ENCODE measurements around the gene NPBWR2.
A peak's percentile ranks its signal among the peaks of the same experiment; 100 is the strongest.

NPBWR2 gene

DNA sequence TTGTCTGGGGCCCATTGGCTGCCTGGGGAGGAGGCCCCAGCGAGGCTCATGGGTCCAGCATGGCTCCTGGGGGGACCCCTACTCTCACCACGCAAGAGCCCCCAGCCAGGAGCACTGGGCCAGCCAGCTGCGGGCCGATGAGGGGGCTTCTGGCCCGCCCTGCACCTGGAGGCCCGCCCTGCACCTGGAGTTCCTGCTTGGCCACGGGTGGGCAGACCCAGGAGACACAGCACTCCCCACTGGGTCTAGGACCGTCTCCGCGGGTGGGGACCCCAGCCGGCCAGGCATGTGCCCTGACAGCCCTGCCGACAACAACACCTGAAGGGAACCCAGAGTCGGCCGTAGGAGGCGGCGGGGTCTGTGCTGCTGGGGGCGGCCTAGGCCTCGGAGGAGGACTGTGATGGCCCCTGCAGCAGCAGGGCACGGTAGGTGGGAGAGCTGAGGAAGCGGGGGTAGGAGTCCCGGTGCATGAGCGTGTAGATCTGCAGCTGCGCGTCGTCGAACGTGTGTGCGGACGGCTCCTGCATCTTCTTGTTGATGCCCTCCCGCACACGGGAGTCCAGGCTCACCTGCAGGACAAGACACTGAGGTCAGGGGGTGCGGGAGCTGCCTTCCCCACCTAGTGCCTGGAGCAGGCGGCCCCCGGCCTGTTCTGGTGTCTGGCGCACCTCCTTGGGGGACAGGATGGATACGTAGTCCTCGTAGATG is 33.7 kb downstream of the NPBWR2 start:
- DNase-seq (ENCODE audit: low read depth, low spot score): no peak

DNA sequence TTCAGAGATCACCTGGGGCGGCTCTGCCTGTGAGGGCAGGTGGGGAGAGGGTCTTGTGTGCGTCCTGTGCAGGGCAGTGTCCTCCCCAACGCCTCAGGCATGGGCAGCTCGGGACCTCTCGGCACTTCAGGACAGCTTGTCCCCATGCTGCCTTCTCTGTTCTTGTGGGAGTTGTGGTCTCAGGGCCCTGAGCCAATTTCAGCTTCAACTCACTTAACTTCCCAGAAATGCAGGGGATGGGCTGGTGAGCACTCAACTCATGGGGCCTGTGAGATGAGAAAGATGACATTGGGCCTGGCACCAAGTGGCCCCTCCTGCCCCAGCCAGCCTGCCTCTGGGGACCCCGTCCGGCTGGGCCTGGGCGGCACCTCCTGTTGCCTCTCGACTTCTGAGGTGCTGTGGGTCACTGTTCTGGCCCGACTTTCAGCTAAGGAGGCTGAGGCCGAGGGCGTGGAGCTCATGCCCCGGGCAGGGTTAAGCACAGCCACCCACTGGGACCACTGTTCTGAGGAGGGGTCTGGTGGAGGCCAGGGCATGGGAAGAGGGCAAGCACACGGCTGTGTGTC is 34.8 kb downstream of the NPBWR2 start:
- DNase-seq (ENCODE audit: low read depth, low spot score): no peak

DNA sequence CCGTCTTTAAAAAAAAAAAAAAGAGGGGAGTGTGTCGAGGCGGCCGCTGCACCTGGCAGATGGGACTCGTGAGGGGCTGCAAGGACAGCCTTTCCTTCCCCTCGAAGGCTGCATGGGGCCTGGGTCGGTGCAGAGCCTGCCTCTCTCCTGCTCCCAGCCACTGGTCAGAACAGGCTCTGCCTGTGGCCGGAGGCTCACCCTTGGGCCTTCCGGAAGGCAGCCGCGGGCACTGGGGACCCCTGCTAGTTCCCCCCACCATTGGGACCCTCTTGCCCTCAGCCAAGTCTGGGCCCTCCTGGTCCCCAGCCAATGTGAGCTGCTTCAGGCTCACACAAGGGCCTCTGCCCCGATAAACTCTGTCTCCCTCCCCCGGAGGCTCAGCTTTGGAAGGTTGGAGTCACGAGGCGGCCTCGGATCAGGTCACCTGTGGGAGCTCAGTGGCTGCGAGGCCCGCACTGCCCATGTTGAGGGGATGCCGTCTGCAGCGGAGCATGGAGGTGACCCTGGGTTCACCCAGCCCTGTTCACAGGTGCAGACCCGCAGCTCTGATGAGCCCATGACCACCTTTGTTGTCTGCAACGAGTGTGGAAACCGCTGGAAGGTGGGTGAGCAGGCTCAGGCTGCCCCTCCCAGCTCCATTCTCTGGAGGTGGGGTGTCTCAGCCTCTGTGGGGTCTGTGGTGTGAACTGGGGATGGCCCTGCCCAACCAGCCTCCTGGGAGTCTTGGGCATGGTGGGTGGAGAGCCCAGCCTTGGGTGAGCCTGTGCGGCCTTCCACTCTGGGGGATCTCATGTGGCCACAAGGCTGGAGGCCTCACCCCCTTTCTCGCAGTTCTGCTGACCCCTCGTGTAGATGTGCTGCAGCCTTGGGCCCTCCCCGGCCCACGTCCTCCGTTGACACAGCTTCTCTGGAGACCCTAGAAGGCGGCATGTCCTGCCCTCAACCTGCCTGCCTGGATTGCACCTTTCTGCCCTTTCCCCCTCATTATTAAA is 35.7 kb downstream of the NPBWR2 start:
- DNase-seq (ENCODE audit: low read depth, low spot score): no peak

DNA sequence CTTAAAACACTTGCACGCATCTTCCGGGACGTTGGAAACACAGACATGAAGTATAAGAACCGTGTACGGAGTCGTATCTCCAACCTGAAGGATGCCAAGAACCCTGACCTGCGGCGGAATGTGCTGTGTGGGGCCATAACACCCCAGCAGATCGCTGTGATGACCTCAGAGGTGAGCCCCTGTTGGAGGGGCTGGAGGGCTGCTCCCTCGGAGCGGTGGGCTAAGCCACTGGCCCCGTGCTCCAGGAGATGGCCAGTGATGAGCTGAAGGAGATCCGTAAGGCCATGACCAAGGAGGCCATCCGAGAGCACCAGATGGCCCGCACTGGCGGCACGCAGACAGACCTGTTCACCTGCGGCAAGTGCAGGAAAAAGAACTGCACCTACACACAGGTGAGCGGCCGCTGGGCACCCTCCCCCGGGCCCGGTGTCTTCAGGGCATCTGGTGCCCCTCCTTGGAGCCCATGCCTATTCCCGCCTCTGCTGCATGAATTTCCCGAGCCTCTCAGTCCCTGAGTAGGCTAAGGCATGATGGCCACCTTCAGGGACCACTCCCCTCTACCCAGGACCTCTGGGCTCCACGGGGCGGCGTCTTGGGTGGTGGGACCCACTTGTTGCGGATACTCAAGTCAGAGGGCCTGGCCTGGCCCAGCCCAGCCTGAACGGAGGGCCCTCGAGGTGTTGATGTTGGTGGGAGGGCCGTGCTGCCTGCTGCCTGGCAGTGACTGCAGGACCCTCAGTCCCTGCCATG is 36.9 kb downstream of the NPBWR2 start:
- no peak for DNase-seq (ENCODE audit: low read depth, low spot score)

DNA sequence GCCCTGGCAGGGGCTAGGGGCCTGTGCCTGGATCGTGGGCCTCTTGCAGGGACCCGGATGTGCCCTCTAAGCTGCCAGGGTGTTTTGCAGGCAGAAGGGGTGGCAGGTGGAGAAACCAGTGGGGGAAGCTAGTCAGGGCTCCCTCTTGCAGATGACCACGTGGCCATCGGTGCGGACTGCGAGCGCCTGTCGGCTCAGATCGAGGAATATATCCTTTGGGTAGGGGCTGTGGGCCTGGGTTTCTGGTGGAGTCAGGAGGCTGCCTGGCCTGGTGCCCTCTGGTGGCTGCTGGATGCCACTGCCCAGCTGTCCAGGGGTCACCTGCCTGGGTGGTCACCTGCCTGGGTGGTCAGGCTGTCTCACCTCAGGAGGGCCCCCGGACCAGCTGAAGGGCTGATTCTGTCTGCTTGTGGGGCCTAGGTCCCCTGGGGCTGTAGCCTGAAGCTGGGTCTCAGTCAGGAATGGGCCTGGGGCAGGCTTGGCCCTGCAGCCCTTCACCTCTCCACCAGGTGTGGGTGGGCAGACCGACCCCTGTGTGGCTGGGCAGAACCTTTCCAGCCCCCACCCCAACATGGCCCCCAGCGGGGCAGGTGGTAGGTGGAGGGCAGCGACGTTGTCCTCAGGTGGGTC is 37.6 kb downstream of the NPBWR2 start:
- no peak for DNase-seq (ENCODE audit: low read depth, low spot score)

DNA sequence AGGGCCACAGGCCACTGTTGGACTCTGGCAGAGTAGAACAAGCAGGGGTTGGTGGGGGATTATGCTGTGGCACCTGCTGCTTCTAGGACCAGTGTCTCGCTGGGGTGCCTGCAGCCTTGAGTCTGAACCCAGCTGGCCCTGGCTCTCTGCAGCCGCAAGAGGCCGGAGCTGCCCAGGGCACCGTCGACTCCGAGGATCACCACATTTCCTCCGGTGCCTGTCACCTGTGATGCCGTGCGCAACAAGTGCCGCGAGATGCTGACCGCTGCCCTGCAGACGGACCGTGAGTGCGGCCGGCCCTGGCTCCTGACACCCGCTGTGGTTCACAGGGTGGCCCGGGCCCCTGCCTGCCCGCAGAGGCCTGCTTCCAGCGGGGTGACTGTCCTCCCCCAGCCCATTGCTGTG is 38.2 kb downstream of the NPBWR2 start:
- no peak for DNase-seq (ENCODE audit: low read depth, low spot score)

DNA sequence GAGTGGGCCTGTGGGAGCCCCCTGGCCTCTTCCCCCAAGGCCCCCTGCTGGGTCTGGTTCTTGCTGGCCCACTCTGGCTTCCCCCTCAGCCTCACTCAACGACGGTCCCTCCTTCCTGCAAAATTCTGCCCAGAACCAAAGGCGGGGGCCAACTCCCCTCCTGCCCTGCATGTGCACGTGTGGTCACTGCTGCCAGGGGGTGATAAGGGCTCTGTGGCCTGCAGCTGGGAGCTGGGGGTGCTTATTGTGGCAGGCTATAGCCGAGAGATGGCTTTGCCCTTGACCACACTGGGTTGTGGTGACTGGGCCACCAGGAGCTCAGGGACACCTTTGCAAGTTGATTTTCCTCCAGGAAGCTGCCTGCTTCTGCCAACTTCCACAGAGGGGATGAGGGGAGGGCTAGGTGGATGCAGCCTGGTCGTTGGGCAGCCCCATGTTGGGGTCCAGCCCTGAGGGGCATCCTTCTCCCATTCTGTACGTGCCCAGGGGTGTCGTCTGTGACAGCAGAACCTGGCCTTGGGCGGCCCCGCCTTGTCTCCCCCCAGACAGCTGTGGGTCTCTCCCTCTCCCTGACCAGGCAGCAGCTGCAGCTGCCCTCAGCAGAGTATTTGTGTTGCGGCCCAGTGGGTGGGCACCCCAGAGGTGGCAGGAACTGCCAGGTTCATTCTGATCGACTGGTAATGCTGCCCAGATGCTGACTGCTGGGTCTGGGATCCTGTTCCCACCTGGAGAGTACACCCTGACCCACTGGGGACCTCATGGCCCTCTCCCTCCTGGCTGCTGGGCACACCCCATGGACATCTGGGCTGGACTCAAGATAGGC is 38.8 kb downstream of the NPBWR2 start:
- DNase-seq (ENCODE audit: low read depth, low spot score): no peak

DNA sequence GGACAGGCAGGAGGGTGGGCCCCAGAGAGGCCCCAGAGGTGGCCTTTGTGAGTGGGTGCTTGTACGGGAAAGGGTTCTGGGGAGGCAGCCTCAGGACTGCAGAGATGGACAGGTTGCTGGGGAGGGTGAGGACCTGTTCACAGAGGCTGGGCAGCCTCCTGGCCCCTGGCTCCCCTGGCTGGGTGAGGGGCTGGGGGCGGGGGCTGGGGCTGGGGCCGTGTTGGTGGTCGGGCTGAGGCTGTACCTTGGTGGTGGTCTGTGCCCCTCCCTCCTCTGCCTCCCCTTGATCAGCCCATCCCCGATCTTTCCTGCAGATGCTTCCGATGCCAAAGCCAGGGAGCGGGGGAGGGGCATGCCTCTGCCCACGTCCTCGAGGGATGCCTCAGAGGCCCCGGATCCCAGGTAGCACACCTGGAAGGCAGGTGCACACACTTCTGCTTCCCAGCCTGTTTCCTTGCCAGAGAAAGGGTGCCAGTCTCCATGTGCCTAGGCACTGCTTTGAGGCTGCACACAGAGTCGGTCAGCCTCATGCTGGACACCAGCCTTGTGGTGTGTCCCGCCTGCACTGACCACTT is 39.5 kb downstream of the NPBWR2 start:
- no peak for DNase-seq (ENCODE audit: low read depth, low spot score)

DNA sequence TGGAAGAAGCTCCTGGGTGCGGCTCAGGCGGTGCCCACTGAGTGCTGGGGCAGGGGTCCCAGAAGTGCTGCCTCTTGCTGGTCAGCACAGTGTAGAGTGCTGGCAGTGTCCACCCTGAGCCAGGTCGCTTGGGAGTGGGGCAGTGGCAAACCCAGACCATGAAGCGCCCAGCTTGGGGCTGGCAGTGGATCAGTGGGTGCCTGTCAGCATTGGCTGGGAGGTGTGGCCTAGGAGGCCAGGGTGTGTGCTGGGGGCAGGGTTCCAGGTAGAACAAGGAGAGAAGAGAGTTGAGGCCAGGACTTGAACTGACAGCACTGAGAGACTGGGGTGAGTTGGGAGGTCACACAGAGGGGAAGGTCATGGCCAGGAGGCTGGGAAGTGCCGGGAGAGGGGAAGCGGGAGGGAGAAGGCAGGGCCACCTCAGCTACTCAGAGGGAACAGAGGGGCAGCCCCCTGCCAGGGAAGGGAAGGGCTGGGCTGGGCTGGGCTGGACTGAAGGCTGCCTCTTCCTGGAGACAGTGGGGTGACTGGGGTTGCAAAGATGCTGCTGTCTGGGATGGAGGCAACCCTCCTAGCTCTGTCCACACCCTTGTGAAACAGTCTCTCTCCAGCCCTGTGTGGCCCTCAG is 40.2 kb downstream of the NPBWR2 start:
- DNase-seq (ENCODE audit: low read depth, low spot score): no peak

DNA sequence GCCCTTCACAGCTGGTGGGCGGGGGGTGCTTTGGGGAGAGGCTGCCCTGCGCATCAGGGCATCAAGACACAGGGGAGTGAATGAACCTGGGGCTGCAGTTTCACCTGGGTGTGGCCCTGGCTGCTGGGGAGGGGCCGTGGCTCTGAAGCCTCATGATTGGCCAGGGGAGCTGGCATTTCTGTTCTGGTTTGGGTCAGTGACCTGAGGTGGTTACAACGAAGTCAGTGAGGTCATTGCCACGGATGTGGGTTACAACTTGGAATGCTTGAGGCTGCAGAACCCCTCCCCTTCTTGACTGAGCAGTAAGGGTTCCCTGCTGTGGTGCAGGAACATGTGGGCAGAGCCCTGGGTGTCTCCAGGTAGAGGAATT is 41.4 kb downstream of the NPBWR2 start:
- DNase-seq (ENCODE audit: low read depth, low spot score): no peak

DNA sequence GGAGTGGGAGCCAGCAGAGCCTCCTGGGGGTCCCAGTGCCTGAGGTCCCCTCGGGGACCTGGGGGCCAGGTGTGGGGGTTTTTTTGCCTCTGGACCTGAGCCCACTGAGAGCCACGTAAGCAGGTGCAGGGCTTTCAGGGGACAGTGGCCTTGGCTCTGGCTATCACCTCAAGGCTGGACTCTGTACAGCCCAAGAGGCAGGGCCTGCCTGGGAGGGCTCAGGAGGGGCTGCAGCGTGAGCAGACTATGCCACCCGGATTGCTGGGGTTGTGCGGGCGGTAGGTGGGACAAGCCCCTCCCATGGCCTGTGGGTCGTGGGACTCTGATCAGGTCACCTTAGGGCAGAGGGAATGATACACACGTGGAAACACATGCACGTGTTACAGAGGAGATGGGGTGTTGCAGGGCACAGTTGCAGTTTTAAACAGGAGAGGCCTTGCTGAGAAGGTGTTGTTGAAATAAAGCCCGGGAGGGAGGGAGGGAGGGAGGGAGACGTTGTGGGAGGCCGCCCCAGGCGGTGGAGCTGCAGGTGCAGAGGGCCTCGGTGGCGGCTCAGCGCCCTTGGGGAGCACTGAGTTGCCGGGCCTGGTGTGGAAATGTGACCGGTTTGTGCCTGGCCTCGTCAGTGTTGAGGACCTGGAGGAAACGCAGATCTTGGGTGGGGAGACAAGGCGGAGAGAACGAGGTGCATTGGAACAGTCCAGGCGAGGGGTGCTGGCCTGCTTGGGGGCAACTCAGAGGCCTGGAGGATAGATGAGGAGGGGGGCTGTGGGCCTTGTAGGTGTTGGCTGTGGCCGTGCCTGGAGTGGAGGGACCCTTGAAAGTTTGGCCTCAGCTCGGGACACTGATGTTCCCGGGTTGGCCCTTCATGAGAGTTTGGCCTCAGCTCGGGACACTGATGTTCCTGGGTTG is 42.0 kb downstream of the NPBWR2 start:
- no peak for DNase-seq (ENCODE audit: low read depth, low spot score)

DNA sequence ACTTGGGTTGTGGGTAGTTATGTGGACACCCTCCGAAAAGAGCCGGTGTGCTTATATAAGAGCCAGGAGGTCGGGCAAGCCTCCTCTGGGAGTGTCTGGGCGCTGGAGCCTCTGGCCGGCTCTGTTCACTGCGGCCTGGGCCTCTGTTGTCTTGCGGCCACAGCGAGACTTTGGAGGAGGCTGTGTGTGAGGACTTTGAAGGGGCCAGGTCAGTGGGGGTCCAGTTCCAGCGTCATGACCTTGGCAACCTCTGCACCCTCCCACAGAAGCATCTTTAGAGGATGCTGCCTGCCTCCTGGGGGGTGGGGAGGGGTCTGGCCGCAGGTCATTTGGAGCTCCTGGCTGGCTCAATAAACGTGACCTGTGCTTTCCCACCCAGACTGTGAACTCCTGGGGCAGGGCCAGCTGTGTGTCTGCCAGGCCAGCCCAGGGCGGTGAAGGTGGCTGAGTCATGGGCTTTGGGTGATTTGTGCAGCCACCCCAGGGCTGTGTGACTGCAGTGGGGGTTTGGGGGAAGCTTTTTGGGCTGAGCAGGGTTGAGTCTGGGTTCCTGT is 43.1 kb downstream of the NPBWR2 start:
- DNase-seq (ENCODE audit: low read depth, low spot score): no peak

DNA sequence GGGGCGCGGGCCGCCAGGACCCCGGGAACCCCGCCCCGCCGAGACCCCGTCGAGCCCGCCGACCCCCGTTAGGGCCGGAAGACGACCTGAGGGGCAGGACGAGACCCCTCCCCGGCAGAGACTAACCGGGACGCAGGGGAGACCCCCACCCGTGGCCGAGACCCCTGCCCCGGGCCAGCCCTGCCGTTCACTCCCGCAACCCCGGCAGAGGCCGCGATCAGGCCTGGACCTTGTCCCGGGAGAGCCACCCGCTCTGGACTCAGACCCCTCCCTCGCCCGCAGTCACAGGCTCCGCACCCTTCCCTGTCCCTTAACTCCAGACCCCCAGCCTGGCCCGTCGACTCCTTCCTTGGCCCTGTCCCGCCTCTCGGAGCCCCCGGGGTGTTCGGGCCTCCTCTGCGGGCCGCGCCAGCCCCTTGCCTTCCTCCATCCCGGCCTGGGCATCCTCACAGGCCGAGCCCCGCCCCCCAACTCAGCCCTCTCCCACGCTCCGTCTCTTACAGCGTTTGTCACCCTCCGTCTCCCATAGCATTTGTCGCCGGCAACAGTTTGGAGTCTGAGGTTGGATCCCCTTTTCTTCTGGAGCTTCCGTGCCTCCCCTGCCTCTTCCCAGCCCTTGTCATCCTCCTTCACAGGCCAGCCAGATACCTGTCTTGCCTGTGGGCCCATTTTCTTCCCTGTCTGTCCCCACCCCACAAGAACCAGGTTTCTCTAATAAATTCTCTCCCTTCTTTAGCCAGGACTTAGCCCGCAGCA is 43.8 kb downstream of the NPBWR2 start:
- DNase-seq (ENCODE audit: low read depth, low spot score): no peak

DNA sequence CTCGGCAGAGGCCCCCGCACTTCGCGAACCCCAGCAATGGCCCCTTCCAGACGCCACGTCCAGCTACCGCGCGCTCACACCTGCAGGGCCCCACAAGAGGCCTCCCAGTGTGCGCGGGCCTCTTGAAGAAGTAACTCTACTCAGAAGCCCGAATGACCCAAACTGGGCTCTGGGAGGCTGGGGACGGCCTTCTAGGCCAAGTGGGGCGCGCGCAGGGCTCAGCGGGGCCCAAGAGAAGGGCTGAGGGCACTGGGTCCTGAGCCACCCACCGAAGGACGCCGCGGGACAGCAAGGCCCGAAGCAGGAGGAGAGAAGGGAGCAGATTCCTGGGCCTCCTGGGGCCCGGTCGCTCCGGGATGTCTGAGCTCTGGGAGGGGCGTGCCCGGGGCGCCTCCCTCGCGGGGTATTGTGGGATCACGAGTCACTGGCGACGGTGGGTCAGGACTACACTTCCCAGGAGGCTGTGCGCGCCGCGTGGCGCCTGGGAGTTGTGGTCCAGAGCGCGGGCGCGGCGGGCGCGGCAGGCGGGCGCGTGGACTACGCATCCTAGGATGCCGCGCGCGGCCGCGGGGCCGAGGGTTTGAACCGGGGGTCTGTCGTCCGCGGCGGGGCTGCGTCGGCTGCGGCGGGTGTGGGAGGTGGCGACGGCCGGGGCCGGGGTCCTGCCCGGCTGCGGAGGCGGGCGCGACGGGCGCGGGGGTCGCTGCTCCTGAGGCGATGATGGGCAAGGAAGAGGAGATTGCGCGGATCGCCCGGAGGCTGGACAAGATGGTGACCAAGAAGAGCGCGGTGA is 44.6 kb downstream of the NPBWR2 start, which contains the start of gene TCEA2:
TCEA2 (plus strand) TSS at position 603 of the 793 bp plus-strand sequence; CDS start at position 718, 115 bp downstream.
- peak; percentile 89 for DNase-seq (ENCODE audit: low read depth, low spot score)

DNA sequence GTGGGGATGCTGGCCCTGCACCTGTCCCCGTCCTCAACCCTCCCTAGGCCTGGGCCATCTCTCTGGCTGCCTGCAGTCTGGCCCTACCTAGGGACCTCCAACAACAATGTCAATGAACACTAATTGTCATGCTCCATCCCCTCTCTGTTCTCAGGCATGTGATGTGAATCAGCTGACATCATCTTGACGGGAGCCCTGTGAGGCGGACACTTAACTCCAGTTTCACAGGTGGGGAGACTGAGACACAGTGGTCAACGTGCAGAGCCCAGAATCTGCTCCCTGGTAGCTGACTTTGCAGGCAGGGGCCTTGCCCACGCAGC is 45.1 kb downstream of the NPBWR2 start:
- no peak for DNase-seq (ENCODE audit: low read depth, low spot score)

DNA sequence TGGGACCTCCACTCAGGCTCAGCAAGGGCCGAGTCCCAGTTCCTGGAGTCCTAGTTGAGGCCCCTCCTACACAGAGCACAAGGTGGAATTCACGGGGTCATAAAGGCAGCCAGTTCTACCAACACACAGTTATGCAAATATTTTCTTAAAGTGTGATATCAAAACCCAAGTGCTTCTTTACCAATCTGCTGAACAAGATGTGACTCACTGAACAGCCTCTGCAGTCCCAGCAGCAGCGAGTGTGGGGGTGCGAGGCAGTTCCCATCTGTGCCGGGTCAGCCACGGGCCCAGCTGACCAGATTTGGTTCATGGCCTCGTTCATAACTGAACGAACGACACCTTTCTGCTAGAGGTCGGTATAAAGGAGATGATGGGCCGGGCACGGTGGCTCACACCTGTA is 48.8 kb downstream of the NPBWR2 start:
- no peak for DNase-seq (ENCODE audit: low read depth, low spot score)

All from activated naive CD8-positive, alpha-beta T cell treated with anti-CD3 and anti-CD28 coated beads, Interleukin-2, amount 50 U/mL, for 16 hours (primary cell).